ENCODE results near the gene PLXNB1.
"Not testable (repeated sequence)": the region's sequence is repeated elsewhere in the genome, so short reads cannot be mapped to it uniquely, and the experiment has no call there.

Gene PLXNB1

GRCh38 chr3:48429960-48430707 lies at the start of gene PLXNB1:
Gene PLXNB1 (minus strand): TSS chr3:48430086. CDS start chr3:48424611, 5,475 bp downstream.
- DNase-seq = no peak

- peak; percentile 49 for DNase-seq
Observed at GRCh38 chr3:48478626-48479555, 49.0 kb upstream of the PLXNB1 start.

- no peak for DNase-seq
Observed at GRCh38 chr3:48477959-48478520, 48.2 kb upstream of the PLXNB1 start.

GRCh38 chr3:48476426-48477053 lies 46.7 kb upstream of the PLXNB1 start:
- DNase-seq = no peak

GRCh38 chr3:48475188-48475587 lies 45.3 kb upstream of the PLXNB1 start:
- no peak for DNase-seq

- DNase-seq = no peak
Observed at GRCh38 chr3:48474619-48475018, 44.7 kb upstream of the PLXNB1 start.

- DNase-seq = not testable (repeated sequence)
Observed at GRCh38 chr3:48474031-48474430, 44.1 kb upstream of the PLXNB1 start.

GRCh38 chr3:48473617-48473952 lies 43.7 kb upstream of the PLXNB1 start:
- no peak for DNase-seq

GRCh38 chr3:48472923-48473616 lies 43.2 kb upstream of the PLXNB1 start:
- DNase-seq = peak; percentile 95

- DNase-seq = no peak
Observed at GRCh38 chr3:48472673-48472922, 42.7 kb upstream of the PLXNB1 start.

GRCh38 chr3:48470286-48470685 lies 40.4 kb upstream of the PLXNB1 start:
- no peak for DNase-seq

- DNase-seq = no peak
Observed at GRCh38 chr3:48469046-48469915, 39.4 kb upstream of the PLXNB1 start.

- DNase-seq = no peak
Observed at GRCh38 chr3:48468329-48468731, 38.4 kb upstream of the PLXNB1 start.

GRCh38 chr3:48467473-48468267 lies 37.8 kb upstream of the PLXNB1 start:
- DNase-seq = no peak

- no peak for DNase-seq
Observed at GRCh38 chr3:48467110-48467454, 37.2 kb upstream of the PLXNB1 start.

- DNase-seq = peak; percentile 33
Observed at GRCh38 chr3:48466386-48467109, 36.7 kb upstream of the PLXNB1 start.

GRCh38 chr3:48465531-48466378 lies 35.9 kb upstream of the PLXNB1 start:
- DNase-seq = peak; percentile 79

- DNase-seq = no peak
Observed at GRCh38 chr3:48465237-48465530, 35.3 kb upstream of the PLXNB1 start.

GRCh38 chr3:48464713-48465221 lies 34.9 kb upstream of the PLXNB1 start:
- DNase-seq = no peak

Measured in stimulated activated CD4-positive, alpha-beta T cell treated with anti-CD3 and anti-CD28 coated beads, Interleukin-4, amount 100 ng/mL, for 24 hours (primary cell).